IMR-90 (cell line): ENCODE measurements around the gene TCF7L2. TPM values are rescaled to one million over a fixed set of nuclear protein-coding genes. Genes with fewer than 3 reads are reported as not detected.

ENCODE experiments used
- ATAC-seq: fragments of 200-7000 bp; cut with Tn5 transposase; 2 replicates; pipeline ENCODE4 v1.9.1; 2020; ENCODE audit warnings: low read depth, mild to moderate bottlenecking, moderate library complexity
- BruUV-seq: library from RNA; stranded (reverse); fragments of 400-500 nt; replicated peaks from 2 replicates; lab custom pipeline; 2021; lab: Mats Ljungman, UMichigan
- CTCF ChIA-PET: fragments of 300-600 bp; formaldehyde crosslinking; extraction: SDS; loops from one replicate; lab custom pipeline; 2021; ENCODE audit warnings: antibody characterized with exemption; lab: Yijun Ruan, JAX
- POLR2A ChIA-PET: fragments of 300-600 bp; sonication (Branson Sonifier 250); formaldehyde crosslinking; loops from one replicate; lab custom pipeline; 2022; ENCODE audit warnings: antibody characterized with exemption; ENCODE audit not compliant: unreplicated experiment; lab: Charles Lee
- DNase-seq: peaks from one replicate; pipeline ENCODE4 v3.0.0; 2013
- H2AFZ ChIP-seq: replicated peaks from 2 replicates; pipeline ENCODE3; 2013; ENCODE audit warnings: low read length, mild to moderate bottlenecking; ENCODE audit not compliant: poor library complexity
- H2AK5ac ChIP-seq: 2 replicates; pipeline ENCODE4 v1.6.1; 2013; ENCODE audit warnings: low read depth, low read length, inconsistent platforms
- H2AK9ac ChIP-seq: replicated peaks from 2 replicates; pipeline ENCODE3; 2013; ENCODE audit warnings: mild to moderate bottlenecking, low read depth, low read length, moderate library complexity; ENCODE audit not compliant: poor library complexity
- H2BK120ac ChIP-seq: 2 replicates; pipeline ENCODE4 v1.6.1; 2013; ENCODE audit warnings: low read depth, low read length, inconsistent platforms
- H2BK15ac ChIP-seq: 3 replicates; pipeline ENCODE4 v1.6.1; 2013; ENCODE audit warnings: low read depth, low read length, inconsistent platforms
- H2BK20ac ChIP-seq: 2 replicates; pipeline ENCODE4 v1.6.1; 2013; ENCODE audit warnings: low read depth, mild to moderate bottlenecking, inconsistent platforms, low read length, moderate library complexity
- H2BK5ac ChIP-seq: 2 replicates; pipeline ENCODE4 v1.6.1; 2013; ENCODE audit warnings: mild to moderate bottlenecking, low read depth, low read length, inconsistent platforms; ENCODE audit not compliant: poor library complexity, severe bottlenecking
- H3K14ac ChIP-seq: replicated peaks from 2 replicates; pipeline ENCODE4 v1.6.1; 2013; ENCODE audit warnings: low read depth, low read length, inconsistent platforms
- H3K18ac ChIP-seq: 2 replicates; pipeline ENCODE4 v1.6.1; 2013; ENCODE audit warnings: low read depth, low read length, control low read depth
- H3K23ac ChIP-seq: 2 replicates; pipeline ENCODE4 v1.6.1; 2013; ENCODE audit warnings: low read depth, low read length, inconsistent platforms
- H3K27ac ChIP-seq: 2 replicates; pipeline ENCODE4 v1.5.1; 2013; ENCODE audit warnings: mild to moderate bottlenecking, control low read depth, low read length; ENCODE audit not compliant: insufficient read depth
- H3K27me3 ChIP-seq: 2 replicates; pipeline ENCODE4 v1.6.1; 2013; ENCODE audit warnings: low read length; ENCODE audit not compliant: control insufficient read depth, insufficient read depth
- H3K36me3 ChIP-seq: 2 replicates; pipeline ENCODE4 v1.6.1; 2013; ENCODE audit warnings: low read length, mixed read lengths; ENCODE audit not compliant: control insufficient read depth, insufficient read depth
- H3K4ac ChIP-seq: 2 replicates; pipeline ENCODE4 v1.6.1; 2013; ENCODE audit warnings: low read depth, low read length, inconsistent platforms
- H3K4me1 ChIP-seq: 2 replicates; pipeline ENCODE4 v1.6.1; 2013; ENCODE audit warnings: low read length, mixed read lengths; ENCODE audit not compliant: control insufficient read depth, insufficient read depth
- H3K4me2 ChIP-seq: 2 replicates; pipeline ENCODE4 v1.6.1; 2013; ENCODE audit warnings: low read depth, mild to moderate bottlenecking, control low read depth, low read length, moderate library complexity
- H3K4me3 ChIP-seq: 2 replicates; pipeline ENCODE4 v1.5.1; 2013; ENCODE audit warnings: low read depth, mild to moderate bottlenecking, control low read depth, low read length, moderate library complexity; ENCODE audit not compliant: insufficient read depth
- H3K56ac ChIP-seq: 2 replicates; pipeline ENCODE4 v1.6.1; 2013; ENCODE audit warnings: low read length, inconsistent platforms; ENCODE audit not compliant: insufficient read depth; ENCODE audit errors: extremely low read depth
- H3K79me1 ChIP-seq, 2 experiments: 2 replicates each; pipeline ENCODE4 v1.6.1; 2013; ENCODE audit warnings: low read length in 2 of 2, inconsistent platforms in 1 of 2, low read depth in 1 of 2
- H3K9ac ChIP-seq: 2 replicates; pipeline ENCODE4 v1.6.1; 2013; ENCODE audit warnings: low read depth, low read length, control low read depth
- H3K9me1 ChIP-seq: 2 replicates; pipeline ENCODE4 v1.6.1; 2013; ENCODE audit warnings: low read length, inconsistent platforms; ENCODE audit not compliant: insufficient read depth
- H3K9me3 ChIP-seq: 2 replicates; pipeline ENCODE4 v1.6.1; 2013; ENCODE audit warnings: low read length; ENCODE audit not compliant: control insufficient read depth, insufficient read depth
- H4K20me1 ChIP-seq: 2 replicates; pipeline ENCODE4 v1.6.1; 2013; ENCODE audit warnings: low read length, inconsistent platforms; ENCODE audit not compliant: insufficient read depth
- H4K5ac ChIP-seq: 2 replicates; pipeline ENCODE4 v1.6.1; 2013; ENCODE audit warnings: mild to moderate bottlenecking, low read depth, low read length, control low read depth
- H4K8ac ChIP-seq, 2 experiments: 2 replicates each; pipeline ENCODE4 v1.6.1; 2013; ENCODE audit warnings: low read depth in 2 of 2, low read length in 2 of 2, control low read depth in 1 of 2, inconsistent platforms in 1 of 2
- H4K91ac ChIP-seq: 2 replicates; pipeline ENCODE4 v1.6.1; 2013; ENCODE audit warnings: low read depth, low read length, inconsistent platforms; ENCODE audit not compliant: insufficient read depth
- BHLHE40 ChIP-seq: fragments of 150-350 bp; IDR thresholded peaks from 2 replicates; pipeline ENCODE4 v1.6.1; 2016; ENCODE audit warnings: mild to moderate bottlenecking, low read depth, low read length
- CEBPB ChIP-seq: IDR thresholded peaks from 2 replicates; pipeline ENCODE4 v1.6.1; 2012; ENCODE audit warnings: low read depth, low read length, improper control_type of control experiment
- CHD1 ChIP-seq: IDR thresholded peaks from 2 replicates; pipeline ENCODE4 v1.6.1; 2012; ENCODE audit warnings: low read depth, low read length, improper control_type of control experiment
- CTCF ChIP-seq: conservative IDR thresholded peaks from 2 replicates; pipeline ENCODE4 v1.5.1; 2012; ENCODE audit warnings: mild to moderate bottlenecking, low read depth, low read length, improper control_type of control experiment
- ELK1 ChIP-seq: fragments of 150-350 bp; IDR thresholded peaks from 2 replicates; pipeline ENCODE4 v1.6.1; 2016; ENCODE audit warnings: low read depth, mild to moderate bottlenecking, low read length, moderate library complexity, borderline replicate concordance
- FOS ChIP-seq: fragments of 150-350 bp; IDR thresholded peaks from 2 replicates; pipeline ENCODE4 v1.6.1; 2016; ENCODE audit warnings: low read depth, low read length
- MAFK ChIP-seq: IDR thresholded peaks from 2 replicates; pipeline ENCODE4 v1.6.1; 2012; ENCODE audit warnings: low read depth, low read length, improper control_type of control experiment
- MAZ ChIP-seq: IDR thresholded peaks from 2 replicates; pipeline ENCODE4 v1.6.1; 2012; ENCODE audit warnings: low read depth, mild to moderate bottlenecking, low read length, improper control_type of control experiment, moderate library complexity, borderline replicate concordance
- MXI1 ChIP-seq: IDR thresholded peaks from 2 replicates; pipeline ENCODE4 v1.6.1; 2012; ENCODE audit warnings: low read depth, mild to moderate bottlenecking, low read length, moderate library complexity, borderline replicate concordance
- NFE2L2 ChIP-seq: fragments of 150-350 bp; IDR thresholded peaks from 2 replicates; pipeline ENCODE4 v1.6.1; 2016; ENCODE audit warnings: low read depth, mild to moderate bottlenecking, low read length
- POLR2A ChIP-seq: IDR thresholded peaks from 2 replicates; pipeline ENCODE4 v1.6.1; 2012; ENCODE audit warnings: mild to moderate bottlenecking, low read depth, low read length
- RAD21 ChIP-seq: IDR thresholded peaks from 2 replicates; pipeline ENCODE4 v1.6.1; 2012; ENCODE audit warnings: low read length, improper control_type of control experiment
- RCOR1 ChIP-seq: IDR thresholded peaks from 2 replicates; pipeline ENCODE4 v1.6.1; 2012; ENCODE audit warnings: mild to moderate bottlenecking, low read length, improper control_type of control experiment; ENCODE audit not compliant: insufficient replicate concordance
- RFX5 ChIP-seq: IDR thresholded peaks from 2 replicates; pipeline ENCODE4 v1.8.0; 2012; ENCODE audit warnings: low read depth, mild to moderate bottlenecking, low read length, moderate library complexity
- SMC3 ChIP-seq: fragments of 150-350 bp; IDR thresholded peaks from 2 replicates; pipeline ENCODE4 v1.6.1; 2016; ENCODE audit warnings: low read depth, mild to moderate bottlenecking, antibody characterized with exemption, low read length, moderate library complexity
- USF2 ChIP-seq: fragments of 150-350 bp; IDR thresholded peaks from 2 replicates; pipeline ENCODE4 v1.6.1; 2017; ENCODE audit warnings: mild to moderate bottlenecking, antibody characterized with exemption, low read length, low read depth
- WGBS, 2 experiments: methylation state at CpG; one replicate each; pipeline versions ENCODE4 v1.1.5 to v1.1.7; 2013; ENCODE audit warnings: missing lambda C conversion rate in 2 of 2; ENCODE audit not compliant: insufficient read length in 1 of 2; ENCODE audit errors: extremely low coverage in 2 of 2; 5-methylcytosine and 5-hydroxymethylcytosine counted together
- dilution Hi-C: fragments of 300-500 bp; cut with HindIII; formaldehyde crosslinking; loops from one replicate; pipeline ENCODE4 v1.14.3; 2018; ENCODE audit warnings: low sequenced_read_pairs; ENCODE audit not compliant: unreplicated experiment
- in situ Hi-C: fragments of 300-500 bp; cut with MboI; formaldehyde crosslinking; loops from 3 replicates; pipeline ENCODE4 v1.14.3; 2019; ENCODE audit warnings: low sequenced_read_pairs, inconsistent platforms, mixed read lengths
- intact Hi-C: fragments of 100-400 bp; cut with micrococcal nuclease; formaldehyde crosslinking; loops from 2 replicates; pipeline ENCODE4 v1.10.0; 2022
- polyA plus RNA-seq, 3 experiments: library from polyadenylated mRNA; depleted of rRNA; stranded (reverse); fragments of >200 nt; gene quantifications; 2 replicates each; pipeline ENCODE4 v1.2.3, GENCODE V29; 2012; ENCODE audit warnings: low replicate concordance in 1 of 3
- total RNA-seq: library from RNA; depleted of rRNA; stranded (reverse); fragments of >200 nt; gene quantifications from 2 replicates; pipeline ENCODE4 v1.2.3, GENCODE V29; 2012

Gene TCF7L2
- total and polyA plus RNA-seq, 2 of the 4 experiments (the other 2 are of a cell fraction), result 1.3 to 12.2 TPM

GRCh38 chr10:113038985-113039384 is 88.9 kb downstream of the TCF7L2 start:
- no peak overlapping the region for H3K4me3 ChIP-seq
- H2AFZ ChIP-seq, result no peak overlapping the region
- dilution Hi-C loops, result no loop called here
- no peaks in the 10 kb centered on the region for H3K9me3 ChIP-seq
- intact Hi-C loops, result no loop called here
- no peak overlapping the region for H2BK120ac ChIP-seq
- peaks cover 5% of the 10 kb centered on the region; the same call in 1 of the 2 replicates for H3K4me1 ChIP-seq
- no peak overlapping the region for H3K14ac ChIP-seq
- H3K23ac ChIP-seq, result no peak overlapping the region
- H4K20me1 ChIP-seq, result peaks cover 17% of the 10 kb centered on the region; the same call in 1 of the 2 replicates
- no peak overlapping the region for H3K4ac ChIP-seq
- H2BK20ac ChIP-seq, result no peak overlapping the region
- peaks cover 2% of the 10 kb centered on the region; the same call in 1 of the 2 replicates for H3K9me1 ChIP-seq
- H4K91ac ChIP-seq, result no peak overlapping the region
- peaks cover 29 to 41% of the 10 kb centered on the region in 2 experiments for H3K79me1 ChIP-seq
- no peak overlapping the region for H3K4me2 ChIP-seq
- no peak overlapping the region for H2AK9ac ChIP-seq
- H4K8ac ChIP-seq, result no peak overlapping the region
- in situ Hi-C loops, result no loop called here
- H3K9ac ChIP-seq, result no peak overlapping the region
- H3K56ac ChIP-seq, result no peak overlapping the region
- TF ChIP-seq RFX5 (no peak), CHD1 (no peak), MAFK (no peak), USF2 (no peak), NFE2L2 (no peak), MXI1 (no peak), SMC3 (no peak), POLR2A (no peak), FOS (no peak), RCOR1 (no peak), MAZ (no peak), RAD21 (no peak), CTCF (no peak), ELK1 (no peak), BHLHE40 (no peak), CEBPB (no peak)
- ChIA-PET POLR2A (no interaction called here), CTCF (no interaction called here)
- no peak overlapping the region for H4K5ac ChIP-seq
- H2BK5ac ChIP-seq, result no peak overlapping the region
- no peak for DNase-seq
- H3K36me3 ChIP-seq, result peaks cover 7% of the 10 kb centered on the region; the same call in 1 of the 2 replicates
- no peak overlapping the region for H3K18ac ChIP-seq
- no peak for ATAC-seq
- BruUV-seq, result no TSS peak
- no peak overlapping the region for H3K27ac ChIP-seq
- no peaks in the 10 kb centered on the region for H3K27me3 ChIP-seq
- WGBS, 2 experiments, result no CpG with 5 or more reads among the region's 4 CpGs
- no peak overlapping the region for H2AK5ac ChIP-seq
- no peak overlapping the region for H2BK15ac ChIP-seq
